ENCODE data around the gene COPS3.

COPS3 gene

DNA sequence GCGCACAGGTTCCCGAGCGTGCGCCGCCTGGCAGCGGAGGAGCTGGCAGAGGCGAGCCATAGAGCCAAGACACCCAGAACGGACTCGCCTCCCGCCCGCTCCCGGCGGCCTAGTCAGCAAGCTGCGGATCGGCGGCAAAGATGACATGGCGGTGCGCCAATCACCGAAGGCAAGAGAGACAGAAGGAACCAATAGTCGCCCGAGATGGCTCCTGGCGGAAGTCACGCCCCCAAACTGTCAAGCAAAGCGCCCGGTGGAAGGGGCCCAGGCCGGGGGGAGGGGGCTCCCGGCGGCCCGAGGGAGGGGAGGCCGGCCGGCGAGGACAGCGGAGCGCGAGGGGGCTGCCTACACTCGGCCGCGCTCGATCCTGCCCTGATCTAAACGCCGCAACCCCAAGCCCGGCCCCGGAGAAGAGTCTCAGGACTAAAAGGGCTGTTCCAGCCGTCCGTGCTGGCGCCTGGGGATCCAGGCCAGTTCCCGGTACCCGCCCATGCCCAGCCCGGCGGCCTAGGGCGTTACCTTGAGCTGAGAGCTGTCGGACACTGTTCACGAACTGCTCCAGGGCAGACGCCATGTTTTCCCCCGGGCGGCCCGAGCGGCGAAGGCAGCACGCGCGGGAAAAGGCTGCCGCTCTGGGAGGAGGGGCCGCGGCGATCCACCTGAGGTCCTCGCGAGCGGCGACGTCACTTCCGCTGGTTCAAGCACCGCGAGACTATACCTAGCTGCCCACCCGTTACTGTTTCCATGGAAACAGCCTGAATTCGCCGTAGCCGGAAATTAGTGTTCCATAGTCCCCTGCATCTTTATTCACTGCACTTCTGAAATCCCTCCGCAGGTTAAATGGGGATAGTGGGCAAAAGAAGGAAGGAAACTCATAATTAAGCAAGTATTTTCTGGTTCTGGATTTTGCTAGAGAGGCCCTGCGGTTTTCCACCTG lies at the start of gene COPS3:
Gene COPS3 (minus strand): TSS at position 634 of the 937 bp plus-strand sequence. CDS start 60 bp downstream, at position 574.
- DNase-seq: peak; percentile 84

GRCh38 chr17:17328251-17328650 lies 47.2 kb upstream of the COPS3 start:
- no peak for DNase-seq

DNA sequence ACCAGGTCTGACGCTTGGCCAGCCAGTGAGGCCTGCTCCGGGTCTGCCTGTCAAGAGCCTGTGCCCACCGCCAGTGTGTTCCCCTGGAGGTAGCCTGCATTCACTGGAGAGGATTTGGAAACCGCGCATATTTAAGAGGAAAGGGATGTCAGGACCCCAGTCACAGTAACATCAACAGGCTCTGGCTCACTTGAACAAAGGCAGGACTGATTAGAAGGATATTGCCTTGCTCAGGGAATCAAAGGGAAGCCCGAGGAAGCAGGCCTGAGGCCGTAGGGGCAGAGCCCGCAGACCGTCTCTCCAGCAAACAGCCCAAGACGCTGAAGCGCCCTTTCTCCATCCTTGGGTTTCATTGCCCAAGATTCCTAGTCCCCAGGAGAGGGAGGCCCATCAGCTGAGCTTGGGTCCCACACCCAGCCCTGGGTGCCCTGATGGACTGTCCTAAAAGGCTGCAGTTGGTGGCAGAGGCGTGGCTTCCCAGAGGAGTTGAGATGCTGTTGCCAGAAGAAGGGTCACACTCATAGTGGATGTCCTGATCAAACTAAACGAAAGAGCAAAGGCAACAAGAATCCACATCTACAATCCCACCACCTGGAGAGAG lies 45.3 kb upstream of the COPS3 start:
- DNase-seq: no peak

DNA sequence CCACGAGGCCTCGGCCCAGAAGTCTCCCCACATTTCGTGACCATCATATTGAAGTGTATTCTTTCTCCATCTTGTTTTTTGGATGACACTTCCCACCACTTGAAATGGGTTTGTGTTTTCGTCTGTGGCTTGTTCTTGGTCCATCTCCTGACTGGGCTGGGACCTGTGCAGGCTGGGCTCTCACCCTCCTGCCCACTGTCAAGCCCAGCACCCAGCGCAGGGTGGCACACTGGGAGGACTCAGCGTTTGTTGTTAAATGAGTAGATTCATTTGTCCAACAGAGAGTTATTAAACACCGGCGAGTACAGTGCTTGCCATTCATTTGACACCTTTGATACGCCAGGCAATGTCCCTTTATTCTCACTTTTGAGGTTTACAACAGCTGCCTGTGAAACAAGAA lies 44.8 kb upstream of the COPS3 start:
- no peak for DNase-seq

- DNase-seq: no peak
Measured at GRCh38 chr17:17325228-17325627, 44.2 kb upstream of the COPS3 start.

- no peak for DNase-seq
Measured at GRCh38 chr17:17324616-17325015, 43.6 kb upstream of the COPS3 start.

GRCh38 chr17:17322516-17323510 lies 41.8 kb upstream of the COPS3 start:
- DNase-seq: no peak

- DNase-seq: no peak
Measured at GRCh38 chr17:17321356-17322025, 40.4 kb upstream of the COPS3 start.

DNA sequence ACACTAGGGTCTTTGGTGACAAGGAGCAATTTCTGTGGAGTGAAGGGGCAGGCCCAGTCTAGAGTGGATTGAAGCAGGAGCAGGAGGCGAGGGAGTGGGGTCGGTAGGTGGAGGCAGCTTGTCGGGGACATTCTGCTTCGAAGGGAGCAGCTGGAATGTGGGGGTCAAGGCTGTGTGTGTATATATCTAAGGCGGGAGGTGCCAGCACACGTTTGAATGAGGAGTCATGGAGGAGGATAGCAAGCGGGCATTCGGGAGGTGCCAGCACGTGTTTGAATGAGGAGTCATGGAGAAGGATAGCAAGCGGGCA lies 39.8 kb upstream of the COPS3 start:
- no peak for DNase-seq

DNA sequence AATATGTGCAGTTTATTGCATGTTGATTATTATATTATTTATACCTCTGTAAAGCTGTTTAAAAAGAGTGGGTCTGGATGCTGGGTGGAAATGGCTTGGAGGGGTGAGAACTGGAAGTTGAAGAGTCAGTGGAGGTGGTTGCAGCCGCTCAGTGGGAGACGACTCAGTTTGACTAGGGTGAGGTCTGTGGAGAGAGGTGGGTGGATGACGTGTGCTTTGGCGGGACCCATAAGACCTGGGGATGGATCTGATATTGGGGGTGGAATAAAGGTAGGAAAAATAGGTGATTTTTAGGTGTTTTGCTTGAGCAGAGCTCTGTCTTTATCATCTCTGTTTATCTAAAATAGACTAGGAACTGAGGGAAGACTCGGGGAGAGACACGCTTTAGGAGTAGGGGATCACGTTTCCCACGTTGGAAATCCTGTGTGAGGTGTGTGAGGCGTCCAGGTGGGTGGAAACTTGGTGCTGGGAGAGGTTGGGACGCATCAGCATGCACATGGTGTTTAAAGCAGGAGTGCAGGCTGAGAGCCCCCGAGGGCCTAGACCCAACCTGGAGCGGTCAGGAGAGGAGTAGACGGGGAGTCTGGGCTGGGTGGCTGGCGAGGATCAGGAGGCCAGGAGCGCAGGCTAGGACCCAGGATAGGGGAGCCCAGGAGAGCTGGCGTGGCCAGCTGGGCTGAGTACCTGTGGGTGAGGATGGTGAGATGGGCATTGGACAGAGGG lies 39.3 kb upstream of the COPS3 start:
- no peak for DNase-seq

GRCh38 chr17:17315142-17315821 lies 34.2 kb upstream of the COPS3 start:
- DNase-seq: peak; percentile 50

DNA sequence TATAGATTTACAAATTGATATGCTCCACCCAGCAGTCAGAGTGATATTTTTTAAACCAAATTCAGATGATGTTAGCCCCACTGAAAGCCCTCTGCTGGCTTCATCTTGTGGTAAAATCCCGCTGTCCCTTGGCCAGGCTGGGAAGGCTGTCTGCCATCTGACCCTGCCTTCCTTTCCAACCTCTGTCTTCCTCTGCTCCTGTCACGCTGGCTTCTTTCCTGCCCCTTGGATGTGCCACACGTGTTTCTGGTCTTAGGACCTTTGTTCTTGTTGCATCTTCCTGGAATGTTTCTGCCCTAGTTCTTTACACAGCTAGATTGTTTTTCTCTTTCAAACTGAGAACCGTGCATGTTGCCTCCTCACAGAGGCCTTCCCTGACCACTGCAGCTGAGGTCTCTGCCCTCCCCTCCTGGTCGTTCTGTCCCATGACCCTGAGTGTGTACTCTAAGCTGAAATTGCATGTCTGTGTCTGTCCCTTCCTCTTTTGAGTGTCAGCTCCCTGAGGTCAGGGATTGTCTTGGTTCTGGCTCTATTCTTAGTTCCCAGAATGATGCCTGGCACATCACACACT lies 33.5 kb upstream of the COPS3 start:
- no peak for DNase-seq

- DNase-seq: peak; percentile 3
Measured at GRCh38 chr17:17313350-17313991, 32.4 kb upstream of the COPS3 start.

- no peak for DNase-seq
Measured at GRCh38 chr17:17309356-17309755, 28.3 kb upstream of the COPS3 start.

DNA sequence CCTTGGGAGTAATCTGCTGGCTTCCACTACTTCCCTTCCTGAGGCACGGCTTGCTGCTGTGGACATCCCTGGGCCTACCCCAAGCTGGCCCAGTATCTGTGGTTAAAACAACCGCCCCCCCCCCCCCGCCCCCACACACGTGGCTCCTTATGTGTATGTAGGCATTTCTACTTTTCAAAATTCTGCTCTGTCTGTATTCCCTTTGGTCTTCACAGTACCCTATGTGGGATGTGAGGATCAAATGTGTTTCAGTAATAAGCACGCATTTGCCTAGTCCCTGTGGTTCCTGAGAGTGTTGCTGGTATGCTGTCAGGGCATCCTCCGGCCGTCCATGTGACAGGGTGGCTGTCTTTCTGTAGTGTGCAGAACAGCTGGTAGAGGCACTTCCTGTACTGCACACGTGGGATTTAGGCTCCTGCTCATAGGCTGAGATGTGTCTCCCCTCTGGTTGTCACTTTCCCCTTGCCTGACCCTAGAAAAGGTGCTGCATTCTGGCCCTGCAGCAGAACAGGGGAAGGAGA lies 24.3 kb upstream of the COPS3 start:
- DNase-seq: peak; percentile 23

DNA sequence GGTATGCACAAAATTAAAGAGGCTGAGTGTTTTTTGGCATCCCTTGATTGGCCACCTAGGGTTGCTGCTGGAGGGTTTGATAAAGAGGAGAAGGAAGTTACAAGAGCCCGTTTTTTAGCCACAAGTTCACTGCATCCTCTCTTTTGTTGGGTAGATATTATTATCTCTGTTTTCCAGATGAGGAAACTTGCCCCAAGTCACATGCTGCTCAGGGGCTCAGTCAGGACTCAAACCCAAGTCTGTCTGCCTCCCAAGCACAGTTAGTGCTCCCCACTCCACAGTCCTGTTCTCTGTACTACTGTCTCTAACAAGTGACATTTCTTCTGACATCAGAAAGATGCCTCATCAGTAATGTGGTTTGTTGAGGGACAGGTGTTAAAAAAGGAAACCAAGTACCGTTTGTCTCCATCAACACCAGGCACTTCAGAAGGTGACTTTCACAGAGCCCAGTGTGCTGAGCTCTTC lies 23.5 kb upstream of the COPS3 start:
- DNase-seq: no peak

- DNase-seq: no peak
Measured at GRCh38 chr17:17303847-17304490, 22.9 kb upstream of the COPS3 start.

GRCh38 chr17:17303010-17303846 lies 22.2 kb upstream of the COPS3 start, which contains the start of gene NT5M:
NT5M (plus strand) TSS chr17:17303373; CDS start chr17:17303551, 178 bp downstream.
- peak; percentile 25 for DNase-seq

Measured in NCI-H526 treated with DMSO at 0.1 percent for 48 hours (cell line).